ENCODE measurements around the gene KCNQ1.
"Not testable (repeated sequence)": the region's sequence is repeated elsewhere in the genome, so short reads cannot be mapped to it uniquely, and the experiment has no call there.

Gene KCNQ1

DNA sequence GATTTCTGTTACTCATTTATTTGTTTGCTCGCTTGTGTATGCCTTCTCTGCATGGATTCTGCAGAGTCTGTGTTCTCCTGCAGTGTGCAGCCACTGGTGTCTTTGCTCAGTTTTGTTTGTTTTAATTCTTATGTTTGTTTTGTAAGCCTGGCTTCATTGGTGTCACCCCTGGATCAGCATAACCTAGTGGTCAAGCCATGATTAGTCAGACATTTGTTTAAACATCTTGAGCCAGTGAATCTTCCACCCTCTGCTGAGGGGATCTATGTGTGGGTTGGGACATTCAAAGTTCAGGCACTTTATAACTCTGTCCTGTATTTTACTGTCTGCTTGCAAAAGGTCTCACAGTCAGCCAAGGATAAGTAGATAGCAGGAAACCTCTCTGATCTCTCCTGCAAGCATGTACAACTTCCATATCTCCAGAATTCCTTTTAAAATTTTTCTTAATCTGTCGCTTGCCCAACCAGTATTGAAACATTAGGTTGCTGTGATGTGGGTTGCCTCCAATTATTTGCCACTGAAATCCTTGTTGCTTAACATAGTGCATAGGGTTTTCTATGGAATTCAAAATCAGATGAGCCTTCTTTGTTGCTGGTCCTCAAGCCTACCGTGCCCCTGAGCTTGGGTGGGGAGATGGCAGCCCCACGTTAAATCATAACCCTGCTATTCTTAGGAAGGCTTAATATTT lies 168.2 kb downstream of the KCNQ1 start:
- peaks cover 6% of the 10 kb centered on the region for H3K4me1 Mint-ChIP-seq
- no peak for DNase-seq (ENCODE audit: low spot score in 2 of 2)

GRCh38 chr11:2621894-2622293 lies 177.1 kb downstream of the KCNQ1 start:
- ATAC-seq (ENCODE audit: low read depth), result no peak
- Mint-ChIP-seq H3K36me3 (peaks cover 53% of the 10 kb centered on the region), H3K4me3 (no peak overlapping the region), H3K27me3 (no peaks in the 10 kb centered on the region), H3K4me1 (peaks cover 7% of the 10 kb centered on the region), H3K9me3 (no peaks in the 10 kb centered on the region), H3K27ac (no peak overlapping the region)
- no peak for DNase-seq (ENCODE audit: low spot score in 2 of 2)

More for the DNA sequence above, 168.2 kb downstream of the KCNQ1 start:
- no peak overlapping the region for H3K4me3 Mint-ChIP-seq
- ATAC-seq (ENCODE audit: low read depth), result no peak
- H3K27me3 Mint-ChIP-seq, result no peaks in the 10 kb centered on the region
- H3K36me3 Mint-ChIP-seq, result peaks cover 61% of the 10 kb centered on the region
- H3K27ac Mint-ChIP-seq, result no peak overlapping the region
- peaks cover 20% of the 10 kb centered on the region for H3K9me3 Mint-ChIP-seq

- Mint-ChIP-seq H3K27ac (no peak overlapping the region), H3K4me1 (peaks cover 5% of the 10 kb centered on the region), H3K27me3 (no peaks in the 10 kb centered on the region), H3K9me3 (peaks cover 8% of the 10 kb centered on the region), H3K4me3 (no peak overlapping the region), H3K36me3 (peaks cover 65% of the 10 kb centered on the region)
- ATAC-seq (ENCODE audit: low read depth) (no peak), DNase-seq (ENCODE audit: low spot score in 2 of 2) (no peak)
These were observed 180.4 kb downstream of the KCNQ1 start for GRCh38 chr11:2625183-2625582.

DNA sequence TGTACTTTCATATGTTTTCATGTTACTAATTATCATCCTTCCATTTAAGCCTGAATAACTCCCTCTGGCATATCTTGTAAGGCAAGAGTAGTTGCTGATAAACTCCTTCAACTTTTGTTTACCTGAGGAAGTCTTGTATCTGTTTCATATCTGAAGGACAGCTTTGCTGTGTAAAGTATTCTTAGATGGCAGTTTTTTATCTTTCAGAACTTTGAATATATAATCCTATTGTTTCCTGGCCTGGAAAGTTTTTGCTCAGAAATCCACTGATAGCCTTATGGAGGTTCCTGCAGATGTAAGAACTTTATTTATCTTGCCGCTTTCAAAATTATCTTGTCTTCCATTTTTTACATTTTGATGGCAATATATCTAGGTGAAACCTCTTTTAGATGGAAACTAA lies 185.9 kb downstream of the KCNQ1 start:
- Mint-ChIP-seq H3K4me1 (no peaks in the 10 kb centered on the region), H3K27me3 (no peaks in the 10 kb centered on the region), H3K36me3 (peaks cover 66% of the 10 kb centered on the region), H3K27ac (no peak overlapping the region), H3K9me3 (peaks cover 27% of the 10 kb centered on the region), H3K4me3 (no peak overlapping the region)
- ATAC-seq (ENCODE audit: low read depth), result no peak
- DNase-seq (ENCODE audit: low spot score in 2 of 2), result no peak

- Mint-ChIP-seq H3K27me3 (no peaks in the 10 kb centered on the region), H3K4me1 (no peaks in the 10 kb centered on the region), H3K36me3 (peaks cover 68% of the 10 kb centered on the region), H3K27ac (no peak overlapping the region), H3K4me3 (no peak overlapping the region), H3K9me3 (peaks cover 27% of the 10 kb centered on the region)
- DNase-seq (ENCODE audit: low spot score in 2 of 2), result no peak
- ATAC-seq (ENCODE audit: low read depth), result no peak
These were observed 186.4 kb downstream of the KCNQ1 start for GRCh38 chr11:2631161-2631560.

DNA sequence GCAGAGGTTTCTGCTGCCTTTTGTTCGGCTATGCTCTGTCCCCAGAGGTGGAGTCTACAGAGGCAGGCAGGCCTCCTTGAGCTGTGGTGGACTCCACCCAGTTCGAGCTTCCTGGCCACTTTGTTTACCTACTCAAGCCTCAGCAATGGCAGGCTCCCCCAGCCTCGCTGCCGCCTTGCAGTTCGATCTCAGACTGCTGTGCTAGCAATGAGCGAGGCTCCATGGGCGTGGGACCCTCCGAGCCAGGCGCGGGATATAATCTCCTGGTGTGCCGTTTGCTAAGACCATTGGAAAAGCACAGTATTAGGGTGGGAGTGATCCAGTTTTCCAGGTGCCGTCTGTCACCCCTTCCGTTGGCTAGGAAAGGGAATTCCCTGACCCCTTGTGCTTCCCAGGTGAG lies 195.0 kb downstream of the KCNQ1 start:
- DNase-seq (ENCODE audit: low spot score in 2 of 2); ATAC-seq (ENCODE audit: low read depth); H3K4me3 Mint-ChIP-seq; H3K27ac Mint-ChIP-seq; H3K4me1 Mint-ChIP-seq; H3K27me3 Mint-ChIP-seq: not testable (repeated sequence)
- Mint-ChIP-seq H3K36me3 (peaks cover 72% of the 10 kb centered on the region), H3K9me3 (peaks cover 36% of the 10 kb centered on the region)

GRCh38 chr11:2641623-2642022 lies 196.8 kb downstream of the KCNQ1 start:
- Mint-ChIP-seq H3K4me3 (no peak overlapping the region), H3K4me1 (no peaks in the 10 kb centered on the region), H3K27ac (no peak overlapping the region), H3K27me3 (no peaks in the 10 kb centered on the region), H3K9me3 (peaks cover 38% of the 10 kb centered on the region), H3K36me3 (peaks cover 75% of the 10 kb centered on the region)
- ATAC-seq (ENCODE audit: low read depth), result no peak
- DNase-seq (ENCODE audit: low spot score in 2 of 2), result no peak

- peaks cover 40% of the 10 kb centered on the region for H3K9me3 Mint-ChIP-seq
- DNase-seq (ENCODE audit: low spot score in 2 of 2) (no peak), ATAC-seq (ENCODE audit: low read depth) (no peak)
- no peak overlapping the region for H3K4me3 Mint-ChIP-seq
- H3K27me3 Mint-ChIP-seq, result no peaks in the 10 kb centered on the region
- H3K27ac Mint-ChIP-seq, result no peak overlapping the region
- peaks cover 73% of the 10 kb centered on the region for H3K36me3 Mint-ChIP-seq
- H3K4me1 Mint-ChIP-seq, result no peaks in the 10 kb centered on the region
These were observed 198.9 kb downstream of the KCNQ1 start for GRCh38 chr11:2643746-2644145.

- H3K27me3 Mint-ChIP-seq, result no peaks in the 10 kb centered on the region
- no peaks in the 10 kb centered on the region for H3K4me1 Mint-ChIP-seq
- no peak for ATAC-seq (ENCODE audit: low read depth)
- peaks cover 70% of the 10 kb centered on the region for H3K36me3 Mint-ChIP-seq
- no peak for DNase-seq (ENCODE audit: low spot score in 2 of 2)
- H3K9me3 Mint-ChIP-seq, result peaks cover 45% of the 10 kb centered on the region
- H3K27ac Mint-ChIP-seq, result no peak overlapping the region
- no peak overlapping the region for H3K4me3 Mint-ChIP-seq
These were observed 200.3 kb downstream of the KCNQ1 start for GRCh38 chr11:2644844-2645778.

DNA sequence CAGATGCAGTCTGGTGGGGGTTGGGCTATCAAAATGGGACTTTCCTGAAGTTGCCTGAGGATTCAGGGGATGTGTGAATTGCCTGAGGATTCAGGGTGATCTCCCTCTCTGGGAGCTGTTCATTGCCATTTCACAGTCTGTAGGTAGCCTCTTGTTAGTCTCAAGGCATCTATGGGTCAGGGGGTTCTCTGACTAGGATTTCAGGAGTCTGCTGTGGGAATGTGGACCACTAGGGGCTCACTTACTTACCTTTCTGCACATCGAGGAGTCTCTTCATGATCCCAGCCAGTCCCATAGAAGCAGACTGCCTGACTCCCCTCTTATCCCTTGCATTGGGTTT lies 200.9 kb downstream of the KCNQ1 start:
- Mint-ChIP-seq H3K36me3 (peaks cover 70% of the 10 kb centered on the region), H3K27me3 (no peaks in the 10 kb centered on the region), H3K9me3 (peaks cover 45% of the 10 kb centered on the region), H3K4me1 (no peaks in the 10 kb centered on the region), H3K27ac (no peak overlapping the region), H3K4me3 (no peak overlapping the region)
- DNase-seq (ENCODE audit: low spot score in 2 of 2) (no peak), ATAC-seq (ENCODE audit: low read depth) (no peak)

DNA sequence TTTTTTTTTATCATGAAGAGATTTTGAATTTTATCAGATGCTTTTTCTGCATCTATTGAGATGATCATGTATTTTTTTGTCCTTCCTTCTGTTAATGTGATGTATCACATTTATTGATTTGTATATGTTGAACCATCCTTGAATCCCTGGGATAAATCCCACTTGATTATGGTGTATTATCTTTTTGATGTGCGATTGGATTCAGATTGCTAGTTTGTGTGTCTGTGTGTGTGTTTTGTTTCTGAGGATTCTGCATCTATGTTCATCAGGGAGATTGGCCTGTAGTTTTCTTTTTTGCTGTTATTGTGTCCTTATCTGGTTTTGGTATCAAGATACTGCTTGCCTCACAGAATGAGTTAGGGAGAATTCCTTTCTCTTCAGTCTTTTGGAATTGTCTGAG lies 202.4 kb downstream of the KCNQ1 start:
- H3K27ac Mint-ChIP-seq, result no peak overlapping the region
- no peak for DNase-seq (ENCODE audit: low spot score in 2 of 2)
- H3K4me1 Mint-ChIP-seq, result no peaks in the 10 kb centered on the region
- no peak for ATAC-seq (ENCODE audit: low read depth)
- H3K36me3 Mint-ChIP-seq, result peaks cover 66% of the 10 kb centered on the region
- no peak overlapping the region for H3K4me3 Mint-ChIP-seq
- peaks cover 40% of the 10 kb centered on the region for H3K9me3 Mint-ChIP-seq
- H3K27me3 Mint-ChIP-seq, result no peaks in the 10 kb centered on the region

- ATAC-seq (ENCODE audit: low read depth), result no peak
- no peak overlapping the region for H3K27ac Mint-ChIP-seq
- DNase-seq (ENCODE audit: low spot score in 2 of 2), result no peak
- no peaks in the 10 kb centered on the region for H3K4me1 Mint-ChIP-seq
- H3K36me3 Mint-ChIP-seq, result peaks cover 63% of the 10 kb centered on the region
- no peak overlapping the region for H3K4me3 Mint-ChIP-seq
- H3K27me3 Mint-ChIP-seq, result no peaks in the 10 kb centered on the region
- peaks cover 35% of the 10 kb centered on the region for H3K9me3 Mint-ChIP-seq
These were observed 203.1 kb downstream of the KCNQ1 start for GRCh38 chr11:2647953-2648352.

GRCh38 chr11:2649400-2649799 lies 204.6 kb downstream of the KCNQ1 start:
- Mint-ChIP-seq H3K9me3 (peaks cover 27% of the 10 kb centered on the region), H3K4me1 (peaks cover under 1% of the 10 kb centered on the region), H3K4me3 (no peak overlapping the region), H3K27ac (no peak overlapping the region), H3K36me3 (peaks cover 58% of the 10 kb centered on the region), H3K27me3 (no peaks in the 10 kb centered on the region)
- DNase-seq (ENCODE audit: low spot score in 2 of 2) (no peak), ATAC-seq (ENCODE audit: low read depth) (no peak)

GRCh38 chr11:2649848-2650247 lies 205.0 kb downstream of the KCNQ1 start:
- peaks cover 23% of the 10 kb centered on the region for H3K9me3 Mint-ChIP-seq
- H3K27ac Mint-ChIP-seq, result no peak overlapping the region
- ATAC-seq (ENCODE audit: low read depth), result no peak
- peaks cover 57% of the 10 kb centered on the region for H3K36me3 Mint-ChIP-seq
- H3K27me3 Mint-ChIP-seq, result no peaks in the 10 kb centered on the region
- H3K4me3 Mint-ChIP-seq, result no peak overlapping the region
- H3K4me1 Mint-ChIP-seq, result peaks cover 3% of the 10 kb centered on the region
- DNase-seq (ENCODE audit: low spot score in 2 of 2), result no peak

Data from memory B cell (primary cell).